Pancreas (tissue), 10 donors: ENCODE measurements around the gene SYNPO2. TPM values are rescaled to one million over a fixed set of nuclear protein-coding genes. Genes with fewer than 3 reads are reported as not detected.

ENCODE experiments used
- ATAC-seq, 4 donors: fragments of 200-7000 bp; cut with Tn5 transposase; one replicate each; pipeline versions ENCODE4 v1.8.0 to v1.9.1; 2020; ENCODE audit warnings: mild to moderate bottlenecking in 4 of 4, moderate library complexity in 4 of 4
- DNase-seq, 6 donors: peaks; one replicate each; pipeline ENCODE4 v3.0.0-alpha.2; 2020
- FAIRE-seq: peaks from 2 replicates; lab custom pipeline; 2012; peaks lifted over from hg19 to GRCh38; lab: Jason Lieb, UNC
- H3K27ac ChIP-seq, 4 donors: fragments of 200-600 bp; sonication (generic); 1 replicate in 3 of 4; 2 replicates in 1 of 4; pipeline versions ENCODE4 v1.5.0 to v1.8.0; 2020
- H3K27me3 ChIP-seq, 4 donors: fragments of 200-600 bp; one replicate each; pipeline ENCODE4 v1.8.0; 2021
- H3K36me3 ChIP-seq, 3 donors: fragments of 200-600 bp; sonication (generic) in 1 of 3; one replicate each; pipeline versions ENCODE4 v1.5.0 to v1.8.0; 2020 to 2021
- H3K4me1 ChIP-seq, 3 donors: fragments of 200-600 bp; one replicate each; pipeline ENCODE4 v1.8.0; 2021
- H3K4me3 ChIP-seq, 4 donors: fragments of 200-600 bp; sonication (generic) in 2 of 4; one replicate each; pipeline versions ENCODE4 v1.5.0 to v1.8.0; 2020 to 2021
- H3K9me3 ChIP-seq, 4 donors: fragments of 200-600 bp; one replicate each; pipeline ENCODE4 v1.8.0; 2021
- CTCF ChIP-seq, 4 donors: fragments of 200-600 bp; sonication (generic) in 3 of 4; IDR thresholded peaks; one replicate each; pipeline versions ENCODE4 v1.5.0 to v1.8.0; 2021; ENCODE audit warnings: antibody characterized with exemption in 4 of 4
- WGBS, 2 donors: extraction: QIAGEN DNeasy Blood & Tissue Kit; methylation state at CpG; one replicate each; pipeline ENCODE4 v1.1.7; 2013; 5-methylcytosine and 5-hydroxymethylcytosine counted together
- intact Hi-C, 3 donors: fragments of 100-400 bp; cut with DNase I; formaldehyde crosslinking; loops; one replicate each; pipeline versions ENCODE4 v1.11.1 to v1.14.2; 2022
- polyA plus RNA-seq, 2 donors: library from polyadenylated mRNA; stranded (reverse); fragments of 200-250 nt; gene quantifications; one replicate each; pipeline ENCODE4 v1.2.3, GENCODE V29; 2013
- total RNA-seq, 6 donors: library from RNA; stranded (reverse); fragmentation: NEBNext Ultra II Directional in 4 of 6; extraction: Animal tissue kit (Norgen Biotek cat#: 25700) in 4 of 6; gene quantifications; one replicate each; pipeline versions ENCODE4 v1.2.1 to v1.2.4, GENCODE V29; 2021 to 2023
- donor health status: healthy with polysubstance abuse.
- donor health status: DM: no; HTN: no; CAD: no; lungs with moderate emphysema.
- donor health status: DM: no; HTN: no; CAD: no.
- donor health status: control.
- donor health status: control.
- donor health status: Bipolar disorder and iron deficiency.
- donor health status: DM: yes; HTN: yes; CAD: no.
- donor health status: DM: no; HTN: no; CAD: no.
- donor health status: DM: no; HTN: no; CAD: no.
- donor health status: DM: yes; HTN: yes; CAD: no.

SYNPO2 gene
- total and polyA plus RNA-seq, 8 donors = 2.1 to 10.9 (median 4.1) TPM

- Histone ChIP-seq H3K4me3 (no peak overlapping the region), H3K27me3 (no peaks in the 10 kb centered on the region), H3K4me1 (no peaks in the 10 kb centered on the region), H3K9me3 (no peaks in the 10 kb centered on the region), H3K27ac (no peak overlapping the region), H3K36me3 (no peaks in the 10 kb centered on the region)
- intact Hi-C loops = no loop called here
- ATAC-seq (no peak), FAIRE-seq (no peak), DNase-seq (no peak)
- WGBS, 2 donors = 38% methylated on average over 1 of the region's 1 CpG
- no peak for TF ChIP-seq CTCF (IDR thresholded peaks at IDR 0.05)
Measured at GRCh38 chr4:118950929-118951570, 62.4 kb downstream of the SYNPO2 start.

- H3K9me3 ChIP-seq = no peaks in the 10 kb centered on the region
- no peak for DNase-seq
- no peak overlapping the region for H3K4me3 ChIP-seq
- no peak for TF ChIP-seq CTCF (IDR thresholded peaks at IDR 0.05)
- no peak for ATAC-seq
- no peak overlapping the region for H3K27ac ChIP-seq
- no peaks in the 10 kb centered on the region for H3K36me3 ChIP-seq
- no peak for FAIRE-seq
- WGBS, 2 donors = 45 to 52% methylated on average over 4 of the region's 4 CpGs
- no peaks in the 10 kb centered on the region for H3K4me1 ChIP-seq
- intact Hi-C loops = no loop called here
- no peaks in the 10 kb centered on the region for H3K27me3 ChIP-seq
Measured at GRCh38 chr4:118953276-118953675, 64.6 kb downstream of the SYNPO2 start.

DNA sequence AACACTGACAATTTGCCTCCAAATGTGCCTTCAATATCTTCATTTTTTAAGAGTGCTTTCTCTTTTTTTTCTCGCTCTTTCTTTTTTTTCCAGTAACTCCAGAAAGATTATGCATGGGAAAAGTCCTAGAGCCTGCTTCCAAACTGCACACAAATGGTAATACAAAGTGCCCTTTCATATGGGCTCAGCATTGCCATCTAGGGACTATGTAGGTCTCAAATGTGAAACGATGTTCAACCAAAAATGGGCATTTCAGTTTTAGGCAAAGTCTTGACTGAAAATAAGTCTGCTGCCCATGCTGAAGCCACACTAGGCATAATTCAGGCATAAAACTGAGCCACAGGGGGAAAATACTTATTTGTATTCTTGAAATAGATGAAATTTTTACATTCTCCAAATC is 65.6 kb downstream of the SYNPO2 start:
- H3K4me3 ChIP-seq = no peak overlapping the region
- H3K36me3 ChIP-seq = no peaks in the 10 kb centered on the region
- no peaks in the 10 kb centered on the region for H3K27me3 ChIP-seq
- DNase-seq = no peak
- intact Hi-C loops = no loop called here
- TF ChIP-seq CTCF (IDR thresholded peaks at IDR 0.05) = no peak
- 34 to 38% methylated on average over 2 of the region's 2 CpGs for WGBS, 2 donors
- H3K27ac ChIP-seq = no peak overlapping the region
- no peak for FAIRE-seq
- H3K9me3 ChIP-seq = no peaks in the 10 kb centered on the region
- ATAC-seq = peak in 2 of 4 donors; percentile 50 to 52
- no peaks in the 10 kb centered on the region for H3K4me1 ChIP-seq

- Histone ChIP-seq H3K4me3 (no peak overlapping the region), H3K27ac (no peak overlapping the region), H3K36me3 (no peaks in the 10 kb centered on the region), H3K4me1 (no peaks in the 10 kb centered on the region), H3K27me3 (no peaks in the 10 kb centered on the region), H3K9me3 (no peaks in the 10 kb centered on the region)
- no peak for FAIRE-seq
- no peak for TF ChIP-seq CTCF (IDR thresholded peaks at IDR 0.05)
- ATAC-seq = no peak
- 75 to 86% methylated on average over 3 of the region's 3 CpGs for WGBS, 2 donors
- intact Hi-C loops = no loop called here
- no peak for DNase-seq
Measured at GRCh38 chr4:118955515-118955914, 66.9 kb downstream of the SYNPO2 start.

DNA sequence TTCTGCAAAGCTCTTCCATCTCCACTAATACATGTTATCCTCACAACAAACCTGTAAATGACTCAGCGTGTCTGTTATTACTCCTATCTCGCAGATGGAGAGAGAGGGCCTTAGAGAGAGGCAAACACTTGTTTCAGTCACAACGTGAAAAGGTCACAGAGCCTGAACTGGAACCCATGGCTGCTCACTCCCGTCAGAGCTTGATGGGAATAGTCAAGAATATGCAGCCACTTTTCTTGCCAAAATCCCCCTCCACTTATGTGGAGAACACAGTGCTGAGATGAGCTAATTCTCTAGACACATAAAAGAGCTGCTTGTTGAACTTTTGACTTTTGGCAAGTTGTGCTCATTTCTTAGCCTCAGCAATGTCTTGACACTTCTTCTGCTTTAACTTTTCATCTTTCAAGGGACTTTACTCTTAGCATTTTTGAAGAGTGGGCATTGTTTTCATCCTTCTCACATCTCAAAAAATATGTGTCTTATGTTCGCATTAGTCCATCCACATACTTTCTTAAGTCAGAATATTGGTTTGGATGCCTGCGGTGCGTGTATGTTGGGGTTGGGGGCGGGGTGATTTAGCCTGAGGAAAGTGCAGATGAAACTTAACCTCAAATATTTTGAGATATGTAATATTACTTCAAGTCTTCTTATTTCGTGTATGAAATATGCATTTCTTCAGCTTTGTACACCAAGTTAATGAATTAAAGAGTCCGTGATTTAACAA is 69.2 kb downstream of the SYNPO2 start:
- TF ChIP-seq CTCF (IDR thresholded peaks at IDR 0.05) = no peak
- 65 to 75% methylated on average over 10 of the region's 10 CpGs for WGBS, 2 donors
- Histone ChIP-seq H3K27ac (no peak overlapping the region), H3K27me3 (no peaks in the 10 kb centered on the region), H3K4me1 (no peaks in the 10 kb centered on the region), H3K4me3 (no peak overlapping the region), H3K36me3 (no peaks in the 10 kb centered on the region), H3K9me3 (no peaks in the 10 kb centered on the region)
- FAIRE-seq (no peak), DNase-seq (no peak), ATAC-seq (no peak)
- intact Hi-C loops = no loop called here
